ENCODE results near the gene SLAMF9.

The SLAMF9 gene

GRCh38 chr1:159929155-159930051 lies 24.6 kb downstream of the SLAMF9 start:
- no peak overlapping the region for H3K4me3 ChIP-seq (ENCODE audit: low read depth, low read length)
- no peak for DNase-seq (ENCODE audit: low read depth, low spot score)
- in situ Hi-C loops (cut with HindIII; ENCODE audit: low sequenced_read_pairs): no loop called here
- TF ChIP-seq CTCF (IDR thresholded peaks at IDR 0.05; ENCODE audit: low read depth, low read length): no peak

DNA sequence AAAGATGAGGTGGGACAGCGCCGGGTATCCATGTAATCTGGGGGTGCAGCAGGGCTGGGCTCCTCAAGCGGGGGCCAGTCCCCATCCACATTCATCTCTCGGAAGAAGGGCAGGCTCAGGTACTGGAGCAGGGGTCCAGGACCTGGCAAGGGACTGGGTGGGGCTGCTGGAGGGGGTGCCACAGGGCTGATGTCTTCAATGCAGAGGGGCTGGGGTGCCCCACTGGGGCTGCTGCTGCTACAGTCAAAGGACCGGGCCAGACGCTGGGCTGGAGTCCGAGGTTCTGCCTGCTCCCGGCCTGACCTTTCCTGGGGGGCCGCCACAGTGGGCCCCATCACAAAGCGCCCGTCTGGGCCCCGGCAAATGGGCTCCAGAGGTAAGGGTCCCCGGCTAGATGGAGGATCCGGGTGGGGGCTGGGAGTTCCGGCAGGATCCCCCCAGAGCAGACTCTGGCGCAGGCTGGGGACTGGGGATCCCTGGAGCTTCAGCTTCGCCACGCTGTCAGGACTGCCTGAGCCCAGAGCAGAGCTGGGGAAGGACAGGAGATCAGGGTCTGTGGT lies 25.5 kb downstream of the SLAMF9 start:
- no peak overlapping the region for H3K4me3 ChIP-seq (ENCODE audit: low read depth, low read length)
- TF ChIP-seq CTCF (IDR thresholded peaks at IDR 0.05; ENCODE audit: low read depth, low read length): no peak
- in situ Hi-C loops (cut with HindIII; ENCODE audit: low sequenced_read_pairs): no loop called here
- no peak for DNase-seq (ENCODE audit: low read depth, low spot score)

DNA sequence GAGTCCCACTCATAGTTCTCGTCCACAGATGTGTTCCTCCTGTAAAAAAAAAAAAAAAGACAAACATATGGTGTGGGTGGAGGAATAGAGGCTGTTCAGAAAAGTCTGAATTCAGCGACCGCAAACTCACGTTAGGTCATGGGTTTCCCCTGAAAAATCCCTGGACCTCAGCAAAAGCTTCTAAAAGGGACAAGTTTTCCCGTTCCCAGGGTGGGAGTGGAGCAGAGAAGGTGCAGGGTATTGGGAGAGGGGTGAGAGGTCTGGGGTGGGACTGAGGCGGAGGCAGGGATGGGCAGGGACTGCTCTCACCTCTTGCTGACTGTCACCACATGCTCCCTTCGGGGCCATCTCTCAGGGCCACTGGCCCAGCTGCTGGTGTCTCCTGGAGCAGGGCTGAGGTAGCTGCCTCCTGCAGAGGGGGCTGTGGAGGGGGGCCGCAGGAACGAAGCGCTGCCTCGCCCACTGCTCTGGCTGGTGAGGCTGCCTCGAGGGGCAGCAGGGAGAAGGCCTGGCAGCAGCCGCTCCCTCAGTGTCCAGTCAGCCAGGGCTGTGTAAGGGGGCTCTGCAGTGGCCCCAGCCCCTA lies 26.1 kb downstream of the SLAMF9 start:
- H3K4me3 ChIP-seq (ENCODE audit: low read depth, low read length): no peak overlapping the region
- in situ Hi-C loops (cut with HindIII; ENCODE audit: low sequenced_read_pairs): no loop called here
- peak; percentile 4 for TF ChIP-seq CTCF (IDR thresholded peaks at IDR 0.05; ENCODE audit: low read depth, low read length)
- DNase-seq (ENCODE audit: low read depth, low spot score): no peak

GRCh38 chr1:159927211-159927848 lies 26.7 kb downstream of the SLAMF9 start:
- no peak for TF ChIP-seq CTCF (IDR thresholded peaks at IDR 0.05; ENCODE audit: low read depth, low read length)

GRCh38 chr1:159925719-159926078 lies 28.3 kb downstream of the SLAMF9 start:
- no peak for DNase-seq (ENCODE audit: low read depth, low spot score)
- TF ChIP-seq CTCF (IDR thresholded peaks at IDR 0.05; ENCODE audit: low read depth, low read length): no peak
- peak overlapping the region; percentile 82 for H3K4me3 ChIP-seq (ENCODE audit: low read depth, low read length)
- in situ Hi-C loops (cut with HindIII; ENCODE audit: low sequenced_read_pairs): no loop called here

More at GRCh38 chr1:159927211-159927848, 26.7 kb downstream of the SLAMF9 start:
- H3K4me3 ChIP-seq (ENCODE audit: low read depth, low read length): no peak overlapping the region
- in situ Hi-C loops (cut with HindIII; ENCODE audit: low sequenced_read_pairs): no loop called here
- DNase-seq (ENCODE audit: low read depth, low spot score): no peak
